ENCODE data around the gene DEPDC5. TPM values are rescaled to one million over a fixed set of nuclear protein-coding genes. Genes with fewer than 3 reads are reported as not detected.

DEPDC5 gene
- total RNA-seq, 2 experiments from 2014 or later = 43.0 to 77.1 TPM

DNA sequence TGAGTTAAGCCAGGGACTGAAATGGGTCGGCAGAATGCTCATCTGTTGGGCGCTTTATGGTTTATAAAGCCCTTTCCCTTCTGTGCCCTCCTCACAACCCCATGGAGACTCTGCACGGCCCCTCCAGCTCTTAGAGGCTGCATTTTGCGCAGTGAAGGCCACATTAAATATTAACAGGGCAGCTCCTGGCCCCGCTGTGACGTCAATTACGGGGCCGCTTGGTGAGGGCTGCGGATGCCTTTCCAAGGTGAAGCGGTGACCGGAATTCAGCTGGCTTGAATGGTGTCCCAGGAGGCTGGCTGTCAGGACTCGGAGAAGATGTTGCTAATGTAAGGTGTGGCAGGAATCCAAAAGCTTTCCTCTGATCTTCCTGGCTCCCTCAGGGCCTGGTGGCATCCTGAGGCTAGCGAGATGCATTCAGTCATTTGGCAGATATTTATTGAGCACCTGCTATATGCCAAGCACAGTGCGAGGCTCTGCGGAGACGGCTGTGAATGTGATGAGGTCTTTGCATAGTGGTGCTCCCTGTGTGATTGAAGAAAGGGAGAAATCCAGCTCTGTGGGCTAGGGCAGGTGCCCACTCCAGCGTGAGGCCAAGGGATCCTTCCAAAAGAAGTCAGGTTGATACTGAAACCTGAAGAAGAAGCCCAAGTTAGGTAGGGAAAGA lies 180.1 kb downstream of the DEPDC5 start:
- no peak overlapping the region for H2AFZ ChIP-seq (ENCODE audit: low read length)
- no peaks in the 10 kb centered on the region for H3K9me3 ChIP-seq (ENCODE audit: low read length)
- TF ChIP-seq EZH2phosphoT487 (IDR thresholded peaks at IDR 0.05; ENCODE audit: borderline replicate concordance, low read depth, low read length) = no peak
- TF ChIP-seq, protein P1, sequence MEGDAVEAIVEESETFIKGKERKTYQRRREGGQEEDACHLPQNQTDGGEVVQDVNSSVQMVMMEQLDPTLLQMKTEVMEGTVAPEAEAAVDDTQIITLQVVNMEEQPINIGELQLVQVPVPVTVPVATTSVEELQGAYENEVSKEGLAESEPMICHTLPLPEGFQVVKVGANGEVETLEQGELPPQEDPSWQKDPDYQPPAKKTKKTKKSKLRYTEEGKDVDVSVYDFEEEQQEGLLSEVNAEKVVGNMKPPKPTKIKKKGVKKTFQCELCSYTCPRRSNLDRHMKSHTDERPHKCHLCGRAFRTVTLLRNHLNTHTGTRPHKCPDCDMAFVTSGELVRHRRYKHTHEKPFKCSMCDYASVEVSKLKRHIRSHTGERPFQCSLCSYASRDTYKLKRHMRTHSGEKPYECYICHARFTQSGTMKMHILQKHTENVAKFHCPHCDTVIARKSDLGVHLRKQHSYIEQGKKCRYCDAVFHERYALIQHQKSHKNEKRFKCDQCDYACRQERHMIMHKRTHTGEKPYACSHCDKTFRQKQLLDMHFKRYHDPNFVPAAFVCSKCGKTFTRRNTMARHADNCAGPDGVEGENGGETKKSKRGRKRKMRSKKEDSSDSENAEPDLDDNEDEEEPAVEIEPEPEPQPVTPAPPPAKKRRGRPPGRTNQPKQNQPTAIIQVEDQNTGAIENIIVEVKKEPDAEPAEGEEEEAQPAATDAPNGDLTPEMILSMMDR (conservative IDR thresholded peaks at IDR 0.05; ENCODE audit: low read length) = no peak
- H3K4me3 ChIP-seq (ENCODE audit: low read depth, low read length, poor library complexity, severe bottlenecking) = no peak overlapping the region
- H4K20me1 ChIP-seq (ENCODE audit: insufficient read depth, low read length) = no peaks in the 10 kb centered on the region
- no peaks in the 10 kb centered on the region for H3K9me2 ChIP-seq (ENCODE audit: insufficient read depth, low read length)
- ChIA-PET CTCF (ENCODE audit: unreplicated experiment) (no interaction called here), POLR2A (interaction anchor here (1.2 kb wide), 1 partner anchor 14 kb away, joined by 3 read pairs; no protein-coding TSS in a partner anchor)
- DNase-seq (ENCODE audit: low spot score) = no peak
- H3K4me1 ChIP-seq (ENCODE audit: insufficient read depth, low read length, poor library complexity, severe bottlenecking) = no peaks in the 10 kb centered on the region
- no peaks in the 10 kb centered on the region for H3K79me2 ChIP-seq (ENCODE audit: insufficient read depth, low read depth, low read length)
- H3K36me3 ChIP-seq (ENCODE audit: insufficient read depth, low read length) = no peaks in the 10 kb centered on the region
- H3K4me2 ChIP-seq (ENCODE audit: low read length) = no peak overlapping the region
- BruUV-seq (replicated peaks) = no TSS peak
- no peak overlapping the region for H3K27ac ChIP-seq (ENCODE audit: low read depth, low read length, poor library complexity, severe bottlenecking)
- intact Hi-C loops (cut with micrococcal nuclease; ENCODE audit: unreplicated experiment) = no loop called here

DNA sequence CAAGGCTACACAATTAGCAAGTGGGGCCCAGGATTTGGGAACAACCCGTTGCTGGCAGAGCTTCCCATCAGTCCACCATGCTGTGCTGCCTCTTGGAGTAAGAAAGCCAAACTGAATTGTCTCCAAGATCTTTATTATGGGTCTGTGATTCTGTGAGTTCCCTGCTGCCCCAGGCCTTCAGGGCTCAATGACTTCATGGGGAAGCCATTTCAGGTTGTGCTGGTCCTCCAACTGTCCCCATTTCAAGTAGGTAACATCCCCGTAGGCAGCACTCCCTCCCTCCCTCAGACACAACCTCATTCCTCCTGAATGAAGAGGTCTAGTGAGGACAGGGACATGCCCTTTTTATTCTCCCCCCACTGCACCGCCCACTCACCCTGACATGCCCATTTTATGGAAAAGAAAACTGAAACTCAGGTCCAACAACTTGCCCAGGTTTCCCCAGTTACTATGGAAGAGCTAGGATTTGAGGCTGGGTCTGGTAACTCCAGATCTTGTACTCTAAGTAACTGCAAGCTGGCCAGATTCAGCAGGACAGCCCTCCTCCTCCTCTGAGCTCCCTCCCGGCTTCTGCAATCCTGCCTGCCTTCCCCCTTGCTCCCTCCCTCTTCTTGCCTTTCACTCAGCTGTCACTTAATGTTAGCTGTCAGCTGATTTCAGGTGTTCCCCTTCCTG lies 182.3 kb downstream of the DEPDC5 start:
- no peaks in the 10 kb centered on the region for H3K4me1 ChIP-seq (ENCODE audit: insufficient read depth, low read length, poor library complexity, severe bottlenecking)
- H2AFZ ChIP-seq (ENCODE audit: low read length) = no peak overlapping the region
- BruUV-seq (replicated peaks) = no TSS peak
- no peaks in the 10 kb centered on the region for H3K9me2 ChIP-seq (ENCODE audit: insufficient read depth, low read length)
- H3K4me2 ChIP-seq (ENCODE audit: low read length) = no peak overlapping the region
- no peak overlapping the region for H3K27ac ChIP-seq (ENCODE audit: low read depth, low read length, poor library complexity, severe bottlenecking)
- H3K79me2 ChIP-seq (ENCODE audit: insufficient read depth, low read depth, low read length) = no peaks in the 10 kb centered on the region
- DNase-seq (ENCODE audit: low spot score) = no peak
- intact Hi-C loops (cut with micrococcal nuclease; ENCODE audit: unreplicated experiment) = no loop called here
- no peaks in the 10 kb centered on the region for H3K9me3 ChIP-seq (ENCODE audit: low read length)
- no peak overlapping the region for H3K4me3 ChIP-seq (ENCODE audit: low read depth, low read length, poor library complexity, severe bottlenecking)
- no peak for TF ChIP-seq EZH2phosphoT487 (IDR thresholded peaks at IDR 0.05; ENCODE audit: borderline replicate concordance, low read depth, low read length)
- TF ChIP-seq, protein P1 (conservative IDR thresholded peaks at IDR 0.05; ENCODE audit: low read length) = no peak
- ChIA-PET CTCF (ENCODE audit: unreplicated experiment) (no interaction called here), POLR2A (no interaction called here)
- H3K36me3 ChIP-seq (ENCODE audit: insufficient read depth, low read length) = no peaks in the 10 kb centered on the region
- no peaks in the 10 kb centered on the region for H4K20me1 ChIP-seq (ENCODE audit: insufficient read depth, low read length)

DNA sequence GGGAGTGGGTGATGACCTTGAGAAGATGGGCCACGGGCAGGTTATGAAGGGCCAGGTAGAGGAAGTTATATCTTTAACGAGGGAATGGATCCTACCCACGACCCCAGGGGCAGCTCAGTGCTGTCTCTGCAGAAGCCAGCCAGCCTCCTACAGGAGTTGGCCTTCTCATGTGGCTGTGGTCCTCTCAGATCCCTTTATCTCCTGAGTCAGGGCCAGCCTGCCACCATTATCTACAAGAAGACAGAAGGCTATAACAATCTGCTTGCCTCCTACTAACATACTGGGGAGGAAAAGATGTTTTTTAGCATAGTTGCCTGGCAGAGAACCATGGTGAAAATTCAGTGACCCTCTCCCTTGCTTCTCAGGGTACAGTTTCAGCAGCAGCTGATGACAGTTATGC lies 183.5 kb downstream of the DEPDC5 start:
- TF ChIP-seq EZH2phosphoT487 (IDR thresholded peaks at IDR 0.05; ENCODE audit: borderline replicate concordance, low read depth, low read length) = no peak
- TF ChIP-seq, protein P1 (conservative IDR thresholded peaks at IDR 0.05; ENCODE audit: low read length) = no peak
- Histone ChIP-seq H3K4me3 (ENCODE audit: low read depth, low read length, poor library complexity, severe bottlenecking) (no peak overlapping the region), H3K9me2 (ENCODE audit: insufficient read depth, low read length) (no peaks in the 10 kb centered on the region), H3K9me3 (ENCODE audit: low read length) (no peaks in the 10 kb centered on the region), H3K4me2 (ENCODE audit: low read length) (no peak overlapping the region), H2AFZ (ENCODE audit: low read length) (no peak overlapping the region), H3K27ac (ENCODE audit: low read depth, low read length, poor library complexity, severe bottlenecking) (no peak overlapping the region), H3K4me1 (ENCODE audit: insufficient read depth, low read length, poor library complexity, severe bottlenecking) (peaks cover 1% of the 10 kb centered on the region), H3K36me3 (ENCODE audit: insufficient read depth, low read length) (no peaks in the 10 kb centered on the region), H3K79me2 (ENCODE audit: insufficient read depth, low read depth, low read length) (no peaks in the 10 kb centered on the region), H4K20me1 (ENCODE audit: insufficient read depth, low read length) (no peaks in the 10 kb centered on the region)
- no peak for DNase-seq (ENCODE audit: low spot score)
- intact Hi-C loops (cut with micrococcal nuclease; ENCODE audit: unreplicated experiment) = no loop called here
- CTCF ChIA-PET (ENCODE audit: unreplicated experiment) = no interaction called here
- no TSS peak for BruUV-seq (replicated peaks)
- POLR2A ChIA-PET = interaction anchor here (0.5 to 1.2 kb wide), 3 partner anchors 9 to 423 kb away, joined by 3 to 5 read pairs (median 4); no protein-coding TSS in a partner anchor
